HUES48 (cell line): ENCODE data around the gene IL23R.

Experiments used
- H3K27ac ChIP-seq: one replicate; pipeline ENCODE4 v1.7.0; 2013; ENCODE audit warnings: low read depth, low read length, inconsistent platforms
- H3K27me3 ChIP-seq: 2 replicates; pipeline ENCODE4 v1.6.1; 2013; ENCODE audit warnings: mild to moderate bottlenecking, low read length; ENCODE audit not compliant: control insufficient read depth, insufficient read depth
- H3K36me3 ChIP-seq: 2 replicates; pipeline ENCODE4 v1.6.1; 2013; ENCODE audit warnings: low read length; ENCODE audit not compliant: control insufficient read depth, insufficient read depth
- H3K4me1 ChIP-seq: 2 replicates; pipeline ENCODE4 v1.6.1; 2013; ENCODE audit warnings: mild to moderate bottlenecking, low read length; ENCODE audit not compliant: control insufficient read depth, insufficient read depth
- H3K4me3 ChIP-seq: 2 replicates; pipeline ENCODE4 v1.5.1; 2013; ENCODE audit warnings: mild to moderate bottlenecking, low read depth, low read length
- H3K9ac ChIP-seq: 2 replicates; pipeline ENCODE4 v1.6.1; 2013; ENCODE audit warnings: mild to moderate bottlenecking, low read depth, low read length, moderate library complexity
- H3K9me3 ChIP-seq: 2 replicates; pipeline ENCODE4 v1.6.1; 2013; ENCODE audit warnings: low read length; ENCODE audit not compliant: control insufficient read depth, insufficient read depth

IL23R gene

DNA sequence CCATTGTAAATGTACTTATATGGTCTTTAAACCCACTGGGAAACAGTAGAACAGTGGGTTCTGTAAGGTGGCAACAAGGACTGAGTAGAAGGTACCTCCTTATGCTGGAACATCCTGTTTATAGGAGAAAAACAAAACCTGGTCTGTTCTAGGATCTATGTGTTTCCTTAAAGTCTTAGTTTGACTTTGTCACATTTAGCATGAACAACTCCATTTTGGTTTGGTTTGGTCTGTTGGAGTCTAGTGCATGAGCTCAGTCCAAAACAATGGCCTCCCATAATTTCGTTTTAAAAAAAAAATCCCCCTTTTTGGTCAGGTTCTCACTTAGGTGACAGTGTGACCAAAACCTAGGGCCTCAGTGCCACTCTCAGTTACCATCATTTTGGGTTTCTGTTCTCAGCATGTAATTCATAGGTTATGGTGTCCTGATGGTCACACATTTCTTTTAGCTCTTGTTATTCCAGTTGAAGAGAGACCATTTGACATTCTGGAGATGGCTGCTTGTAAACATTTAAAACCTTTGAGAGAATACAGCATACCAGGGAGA, 75.0 kb downstream of the IL23R start:
- no peaks in the 10 kb centered on the region for H3K4me1 ChIP-seq
- no peaks in the 10 kb centered on the region for H3K36me3 ChIP-seq
- H3K4me3 ChIP-seq: no peak overlapping the region
- H3K27me3 ChIP-seq: no peaks in the 10 kb centered on the region
- H3K9me3 ChIP-seq: no peaks in the 10 kb centered on the region
- H3K27ac ChIP-seq: no peak overlapping the region
- no peak overlapping the region for H3K9ac ChIP-seq

DNA sequence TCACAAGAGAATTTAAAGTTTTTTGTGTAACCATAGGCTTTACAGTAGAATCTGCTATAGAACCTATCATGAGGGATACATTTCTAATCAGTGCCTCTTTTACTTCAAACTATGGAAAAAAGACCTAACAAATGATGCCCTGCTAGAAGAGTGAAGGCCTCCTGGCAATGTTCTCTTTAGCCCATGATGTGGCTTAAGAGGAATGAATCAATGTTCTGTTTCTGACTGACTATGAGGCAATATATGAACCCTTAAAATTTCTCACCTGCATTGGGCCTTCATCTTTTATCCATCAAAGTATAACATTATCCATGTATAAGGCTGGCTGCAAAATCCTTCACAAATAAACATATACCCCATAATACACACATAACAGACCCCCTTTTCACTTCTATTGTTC, 75.8 kb downstream of the IL23R start:
- Histone ChIP-seq H3K4me3 (no peak overlapping the region), H3K27ac (no peak overlapping the region), H3K4me1 (no peaks in the 10 kb centered on the region), H3K27me3 (no peaks in the 10 kb centered on the region), H3K9me3 (no peaks in the 10 kb centered on the region), H3K36me3 (no peaks in the 10 kb centered on the region), H3K9ac (no peak overlapping the region)

GRCh38 chr1:67250051-67250653, 83.9 kb downstream of the IL23R start:
- no peak overlapping the region for H3K4me3 ChIP-seq

GRCh38 chr1:67256291-67257172, 90.3 kb downstream of the IL23R start:
- Histone ChIP-seq H3K27me3 (no peaks in the 10 kb centered on the region), H3K36me3 (no peaks in the 10 kb centered on the region), H3K27ac (peak overlapping the region; percentile 51), H3K9ac (no peak overlapping the region), H3K9me3 (peaks cover 16% of the 10 kb centered on the region; the same call in 1 of the 2 replicates), H3K4me3 (no peak overlapping the region), H3K4me1 (peaks cover 18% of the 10 kb centered on the region)

More at GRCh38 chr1:67250051-67250653, 83.9 kb downstream of the IL23R start:
- H3K4me1 ChIP-seq: no peaks in the 10 kb centered on the region
- no peaks in the 10 kb centered on the region for H3K27me3 ChIP-seq
- H3K36me3 ChIP-seq: no peaks in the 10 kb centered on the region
- no peak overlapping the region for H3K9ac ChIP-seq
- peaks cover 41% of the 10 kb centered on the region for H3K9me3 ChIP-seq
- H3K27ac ChIP-seq: no peak overlapping the region

GRCh38 chr1:67257173-67257535, 90.9 kb downstream of the IL23R start:
- peaks cover 24% of the 10 kb centered on the region for H3K4me1 ChIP-seq
- H3K27me3 ChIP-seq: no peaks in the 10 kb centered on the region
- H3K27ac ChIP-seq: peak overlapping the region; percentile 38
- no peak overlapping the region for H3K4me3 ChIP-seq
- H3K9ac ChIP-seq: no peak overlapping the region
- H3K9me3 ChIP-seq: peaks cover 10% of the 10 kb centered on the region; the same call in 1 of the 2 replicates
- no peaks in the 10 kb centered on the region for H3K36me3 ChIP-seq

DNA sequence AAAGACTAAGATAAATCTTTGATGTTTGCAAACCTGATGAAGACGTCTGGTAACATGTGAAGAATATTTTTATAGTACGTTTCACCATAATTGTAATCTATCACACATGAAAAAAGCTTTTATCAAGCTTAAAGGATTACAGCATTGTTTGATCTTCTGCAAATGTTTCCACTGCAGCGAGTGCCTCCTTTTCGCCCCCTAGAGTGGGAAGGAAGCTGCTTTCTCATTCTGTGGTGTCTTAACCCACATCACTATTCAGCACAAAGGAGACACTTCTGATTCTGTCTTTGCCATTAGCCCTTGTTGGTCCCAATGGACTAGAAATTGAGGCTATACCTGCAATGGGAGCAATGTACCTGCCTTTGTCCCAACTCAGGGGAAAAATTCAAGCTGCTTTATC, 95.4 kb downstream of the IL23R start:
- Histone ChIP-seq H3K4me1 (peaks cover 36% of the 10 kb centered on the region), H3K27me3 (no peaks in the 10 kb centered on the region), H3K27ac (peak overlapping the region; percentile 8), H3K36me3 (no peaks in the 10 kb centered on the region), H3K9ac (no peak overlapping the region), H3K9me3 (no peaks in the 10 kb centered on the region), H3K4me3 (peak overlapping the region; percentile 27)

- H3K4me1 ChIP-seq: peaks cover 30% of the 10 kb centered on the region
- no peaks in the 10 kb centered on the region for H3K9me3 ChIP-seq
- H3K9ac ChIP-seq: no peak overlapping the region
- H3K36me3 ChIP-seq: no peaks in the 10 kb centered on the region
- no peaks in the 10 kb centered on the region for H3K27me3 ChIP-seq
- H3K4me3 ChIP-seq: no peak overlapping the region
- H3K27ac ChIP-seq: no peak overlapping the region
Measured at GRCh38 chr1:67262735-67263134, 96.5 kb downstream of the IL23R start.

DNA sequence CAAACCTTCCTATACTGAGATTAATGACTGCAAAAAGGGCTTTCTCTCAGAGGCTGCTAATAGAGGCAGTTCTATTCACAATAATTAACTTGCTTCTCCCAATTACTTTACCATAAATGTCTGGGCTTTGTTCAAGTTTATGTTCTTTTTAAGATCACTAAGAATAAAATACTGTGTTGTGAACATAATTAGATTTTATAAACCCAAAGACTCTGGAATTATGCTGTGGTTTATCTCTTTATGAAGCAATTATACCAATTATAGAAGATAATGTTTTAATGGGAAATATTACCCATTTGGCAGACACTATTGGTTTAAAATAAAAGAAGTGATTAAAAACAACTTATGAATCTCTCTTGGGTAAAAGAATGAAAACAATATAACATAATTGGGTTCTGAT, 97.9 kb downstream of the IL23R start:
- Histone ChIP-seq H3K4me3 (no peak overlapping the region), H3K9me3 (no peaks in the 10 kb centered on the region), H3K27me3 (no peaks in the 10 kb centered on the region), H3K27ac (no peak overlapping the region), H3K4me1 (peaks cover 26% of the 10 kb centered on the region), H3K36me3 (no peaks in the 10 kb centered on the region), H3K9ac (no peak overlapping the region)

- Histone ChIP-seq H3K9ac (no peak overlapping the region), H3K27ac (no peak overlapping the region)
Measured at GRCh38 chr1:67264899-67265298, 98.6 kb downstream of the IL23R start.

GRCh38 chr1:67269061-67269460, 102.8 kb downstream of the IL23R start:
- H3K9me3 ChIP-seq: no peaks in the 10 kb centered on the region
- no peaks in the 10 kb centered on the region for H3K27me3 ChIP-seq
- H3K4me3 ChIP-seq: no peak overlapping the region
- no peak overlapping the region for H3K9ac ChIP-seq
- peaks cover under 1% of the 10 kb centered on the region; the same call in 1 of the 2 replicates for H3K4me1 ChIP-seq
- no peak overlapping the region for H3K27ac ChIP-seq
- H3K36me3 ChIP-seq: no peaks in the 10 kb centered on the region

More at GRCh38 chr1:67264899-67265298, 98.6 kb downstream of the IL23R start:
- H3K36me3 ChIP-seq: no peaks in the 10 kb centered on the region
- H3K4me3 ChIP-seq: no peak overlapping the region
- no peaks in the 10 kb centered on the region for H3K9me3 ChIP-seq
- peaks cover 26% of the 10 kb centered on the region for H3K4me1 ChIP-seq
- no peaks in the 10 kb centered on the region for H3K27me3 ChIP-seq

DNA sequence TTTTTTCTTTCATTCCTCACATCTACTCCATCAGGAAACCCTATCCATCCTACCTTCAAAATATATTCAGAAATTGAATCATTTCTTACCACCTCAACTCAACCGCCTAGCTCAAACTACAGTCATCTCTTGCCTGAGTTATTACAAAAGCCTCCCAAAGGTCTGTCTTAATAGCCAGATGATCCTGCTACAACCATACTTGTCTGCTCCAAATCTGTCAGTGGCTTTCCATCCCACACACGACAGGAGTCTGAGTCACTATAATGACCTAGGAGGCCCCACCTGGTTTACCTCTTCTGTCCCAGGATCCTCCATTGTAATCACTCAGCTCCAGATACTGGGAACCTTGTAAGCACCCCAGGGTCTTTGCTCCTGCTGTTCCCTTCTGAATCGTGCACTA, 104.3 kb downstream of the IL23R start:
- H3K9me3 ChIP-seq: no peaks in the 10 kb centered on the region
- no peaks in the 10 kb centered on the region for H3K4me1 ChIP-seq
- no peak overlapping the region for H3K9ac ChIP-seq
- H3K27me3 ChIP-seq: no peaks in the 10 kb centered on the region
- H3K4me3 ChIP-seq: no peak overlapping the region
- H3K36me3 ChIP-seq: no peaks in the 10 kb centered on the region
- no peak overlapping the region for H3K27ac ChIP-seq
